IPS-20b (cell line): ENCODE results near the gene HDAC10.

ENCODE experiments used
- H3K27ac ChIP-seq: one replicate; pipeline ENCODE4 v1.5.1; 2013; ENCODE audit warnings: low read length
- H3K27me3 ChIP-seq: 2 replicates; pipeline ENCODE4 v1.6.1; 2013; ENCODE audit warnings: mild to moderate bottlenecking, low read length, inconsistent platforms; ENCODE audit not compliant: insufficient read depth
- H3K36me3 ChIP-seq: 2 replicates; pipeline ENCODE4 v1.6.1; 2013; ENCODE audit warnings: low read depth, mild to moderate bottlenecking, inconsistent platforms, low read length, moderate library complexity; ENCODE audit not compliant: insufficient read depth
- H3K4me1 ChIP-seq: 2 replicates; pipeline ENCODE4 v1.6.1; 2013; ENCODE audit warnings: mild to moderate bottlenecking, control low read depth, inconsistent platforms, low read length, moderate library complexity; ENCODE audit not compliant: insufficient read depth
- H3K4me3 ChIP-seq: 2 replicates; pipeline ENCODE4 v1.5.1; 2013; ENCODE audit warnings: mild to moderate bottlenecking, low read length, inconsistent platforms
- H3K9ac ChIP-seq: 2 replicates; pipeline ENCODE4 v1.6.1; 2013; ENCODE audit warnings: low read depth, mild to moderate bottlenecking, inconsistent platforms, low read length, moderate library complexity
- H3K9me3 ChIP-seq: 2 replicates; pipeline ENCODE4 v1.6.1; 2013; ENCODE audit warnings: mild to moderate bottlenecking, low read depth, low read length, inconsistent platforms; ENCODE audit not compliant: insufficient read depth

HDAC10 gene

DNA sequence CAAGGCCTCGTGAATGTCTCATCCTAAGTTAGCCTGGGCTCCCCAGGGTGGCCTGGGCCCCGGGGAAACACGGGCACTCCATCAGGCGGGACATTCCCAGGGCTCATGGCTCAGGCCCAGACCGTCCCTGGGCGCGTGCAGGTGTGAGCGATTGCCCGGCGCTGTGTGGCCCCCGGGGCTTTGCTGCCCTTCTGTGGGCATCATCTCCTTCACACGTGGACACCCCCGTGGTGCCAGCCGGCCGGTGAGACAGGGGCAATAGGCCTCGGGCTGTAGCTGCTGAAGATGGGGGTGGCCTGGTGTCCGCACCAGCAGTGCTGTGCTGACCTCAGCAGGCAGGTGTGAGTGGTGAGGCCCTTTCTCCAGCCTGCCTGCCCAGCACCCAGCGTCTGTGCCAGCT is 54.8 kb downstream of the HDAC10 start:
- peaks cover 15% of the 10 kb centered on the region for H3K36me3 ChIP-seq
- H3K4me3 ChIP-seq = no peak overlapping the region
- no peak overlapping the region for H3K27ac ChIP-seq
- H3K9ac ChIP-seq = no peak overlapping the region
- no peaks in the 10 kb centered on the region for H3K27me3 ChIP-seq
- H3K4me1 ChIP-seq = no peaks in the 10 kb centered on the region
- H3K9me3 ChIP-seq = no peaks in the 10 kb centered on the region
